Measurements from ENCODE around the gene LRRC36.

- TF ChIP-seq POLR2AphosphoS5 (IDR thresholded peaks at IDR 0.05) (no peak), CTCF (IDR thresholded peaks at IDR 0.05) (no peak), POLR2A (IDR thresholded peaks at IDR 0.05) (no peak), EP300 (IDR thresholded peaks at IDR 0.05) (no peak)
Observed at GRCh38 chr16:67294171-67294757, 32.4 kb upstream of the LRRC36 start.
